K562 (cell line): Measurements from ENCODE around the gene SNRNP70. TPM values are rescaled to one million over a fixed set of nuclear protein-coding genes. Genes with fewer than 3 reads are reported as not detected.

Experiments
- ARID3B ChIP-seq: fragments of 250-450 bp; sonication (Bioruptor Pico); IDR thresholded peaks from 2 replicates; pipeline ENCODE4 v1.4.0; 2020; ENCODE audit warnings: borderline replicate concordance
- ETV1 ChIP-seq: fragments of 450-650 bp; conservative IDR thresholded peaks from 2 replicates; pipeline ENCODE4 v1.6.1; 2016; ENCODE audit warnings: missing genetic modification characterization, control low read depth, low read depth, missing compliant biosample characterization
- FOXP4 ChIP-seq: sonication (generic); formaldehyde crosslinking; IDR thresholded peaks from 2 replicates; pipeline ENCODE4 v1.8.0; 2022; ENCODE audit warnings: mild to moderate bottlenecking, missing genetic modification reagents, borderline replicate concordance
- GABPB1 ChIP-seq: sonication (generic); formaldehyde crosslinking; IDR thresholded peaks from 2 replicates; pipeline ENCODE4 v1.8.0; 2022; ENCODE audit warnings: mild to moderate bottlenecking, missing genetic modification reagents
- HDAC2 ChIP-seq: fragments of 450-650 bp; IDR thresholded peaks from 2 replicates; pipeline ENCODE4 v1.6.1; 2016; ENCODE audit warnings: mild to moderate bottlenecking
- HMGN3 ChIP-seq: IDR thresholded peaks from 2 replicates; pipeline ENCODE4 v1.6.1; 2011; ENCODE audit warnings: borderline replicate concordance, low read depth, mild to moderate bottlenecking, mixed read lengths, low read length; ENCODE audit not compliant: insufficient read length; ENCODE audit errors: extremely low read depth
- KHSRP ChIP-seq: fragments of 450-650 bp; IDR thresholded peaks from 2 replicates; pipeline ENCODE4 v1.6.1; 2017
- KLF10 ChIP-seq: fragments of 250-450 bp; sonication (Bioruptor Pico); IDR thresholded peaks from 2 replicates; pipeline ENCODE4 v1.6.1; 2021; ENCODE audit warnings: matching md5 sums
- LEF1 ChIP-seq: fragments of 450-650 bp; IDR thresholded peaks from 2 replicates; pipeline ENCODE4 v1.6.1; 2016; ENCODE audit warnings: mild to moderate bottlenecking
- NR2C2 ChIP-seq, 2 experiments: fragments of 200-800 bp in 1 of 2; sonication (Bioruptor generic) in 1 of 2; sonication (generic) in 1 of 2; formaldehyde crosslinking in 1 of 2; IDR thresholded peaks; 2 replicates each; pipeline versions ENCODE4 v1.6.1 to v1.8.0; 2016 to 2022; ENCODE audit warnings: mild to moderate bottlenecking in 1 of 2, missing compliant biosample characterization in 1 of 2, missing genetic modification characterization in 1 of 2, missing genetic modification reagents in 1 of 2
- SIN3B ChIP-seq: fragments of 450-650 bp; IDR thresholded peaks from 2 replicates; pipeline ENCODE4 v1.6.1; 2017; ENCODE audit warnings: low read depth, mild to moderate bottlenecking, moderate library complexity
- SLC30A9 ChIP-seq: fragments of 250-450 bp; sonication (Bioruptor Pico); IDR thresholded peaks from 2 replicates; pipeline ENCODE4 v1.8.0; 2022; ENCODE audit warnings: mild to moderate bottlenecking, moderate library complexity
- SP2 ChIP-seq: IDR thresholded peaks from 2 replicates; pipeline ENCODE4 v1.6.1; 2011; ENCODE audit warnings: mild to moderate bottlenecking, low read depth, low read length, moderate library complexity; ENCODE audit not compliant: poor library complexity, severe bottlenecking; ENCODE audit errors: extremely low read depth
- ZBTB17 ChIP-seq: fragments of 450-650 bp; formaldehyde crosslinking; IDR thresholded peaks from 2 replicates; pipeline ENCODE4 v1.4.0; 2020; ENCODE audit warnings: mild to moderate bottlenecking
- ZBTB7A ChIP-seq: IDR thresholded peaks from 2 replicates; pipeline ENCODE4 v1.6.1; 2011; ENCODE audit warnings: low read depth, mild to moderate bottlenecking, low read length, moderate library complexity, borderline replicate concordance; ENCODE audit not compliant: control insufficient read depth
- ZNF12 ChIP-seq: sonication (generic); formaldehyde crosslinking; IDR thresholded peaks from 2 replicates; pipeline ENCODE4 v1.4.0; 2020; ENCODE audit warnings: mild to moderate bottlenecking, missing genetic modification reagents
- ZNF146 ChIP-seq: IDR thresholded peaks from one replicate; pipeline ENCODE4 v1.6.1; 2018; ENCODE audit warnings: missing compliant biosample characterization; ENCODE audit not compliant: unreplicated experiment
- polyA plus RNA-seq, 8 experiments: library from polyadenylated mRNA; depleted of rRNA in 4 of 8; stranded (reverse) in 5 of 8; unstranded in 3 of 8; fragments of >200 nt; fragmentation: Nextera tagmentation in 2 of 8; fragmentation: Illumina TruSeq in 1 of 8; extraction: Ambion mirVana in 2 of 8; extraction: Trizol in 1 of 8; gene quantifications; 2 replicates each; pipeline versions ENCODE4 v1.2.1 to v1.2.3, GENCODE V29; 2011 to 2014; ENCODE audit warnings: inconsistent platforms in 1 of 8, missing spikeins in 1 of 8
- total RNA-seq, 7 experiments: library from RNA; depleted of rRNA in 6 of 7; stranded (reverse); fragments of >200 nt in 6 of 7; fragmentation: Illumina TruSeq in 2 of 7; extraction: Trizol in 2 of 7; gene quantifications; 2 replicates each; pipeline versions ENCODE4 v1.2.1 to v1.2.3, GENCODE V29; 2011 to 2021; ENCODE audit warnings: low replicate concordance in 1 of 7
- TF ChIP-seq, protein P1 (sequence below): sonication (generic); formaldehyde crosslinking; IDR thresholded peaks from 2 replicates; pipeline ENCODE4 v1.8.1; 2023; ENCODE audit warnings: mild to moderate bottlenecking, missing genetic modification reagents

The SNRNP70 gene
- total and polyA plus RNA-seq, 9 of the 15 experiments (the other 6 are each of a cell fraction or from before 2014, with no cell fraction given): 2.8 to 496 (median 136) TPM

DNA sequence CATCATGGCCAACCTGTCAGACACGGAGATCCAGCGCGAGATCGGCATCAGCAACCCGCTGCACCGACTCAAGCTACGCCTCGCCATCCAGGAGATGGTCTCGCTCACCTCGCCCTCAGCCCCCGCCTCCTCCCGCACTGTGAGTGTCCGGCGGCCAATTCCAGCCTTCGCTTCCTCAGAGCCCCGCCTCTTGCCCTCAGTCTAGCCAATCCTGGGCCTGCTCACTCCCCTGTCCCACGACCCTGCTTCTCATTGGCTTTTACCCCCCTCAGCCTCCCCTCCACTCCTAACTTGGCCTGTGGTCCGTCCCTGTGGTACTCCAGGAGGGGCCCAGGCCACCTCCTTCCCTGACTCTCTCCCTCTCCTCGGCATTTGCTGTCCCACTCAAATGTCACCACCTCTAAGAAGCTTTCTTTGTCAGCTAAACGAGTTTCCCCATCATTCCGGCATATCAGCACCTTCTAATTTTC lies 57.6 kb downstream of the SNRNP70 start (continued):
- TF ChIP-seq SIN3B: no peak
- TF ChIP-seq SLC30A9 (CRISPR knock-in tag): no peak
- TF ChIP-seq GABPB1 (CRISPR knock-in tag): peak; percentile 45; the same call in 1 of the 2 replicates
- TF ChIP-seq KLF10 (CRISPR knock-in tag): no peak
- TF ChIP-seq HMGN3: peak; percentile 56
- TF ChIP-seq ETV1 (tag): no peak
- TF ChIP-seq SP2: peak; percentile 56
- TF ChIP-seq, protein P1, sequence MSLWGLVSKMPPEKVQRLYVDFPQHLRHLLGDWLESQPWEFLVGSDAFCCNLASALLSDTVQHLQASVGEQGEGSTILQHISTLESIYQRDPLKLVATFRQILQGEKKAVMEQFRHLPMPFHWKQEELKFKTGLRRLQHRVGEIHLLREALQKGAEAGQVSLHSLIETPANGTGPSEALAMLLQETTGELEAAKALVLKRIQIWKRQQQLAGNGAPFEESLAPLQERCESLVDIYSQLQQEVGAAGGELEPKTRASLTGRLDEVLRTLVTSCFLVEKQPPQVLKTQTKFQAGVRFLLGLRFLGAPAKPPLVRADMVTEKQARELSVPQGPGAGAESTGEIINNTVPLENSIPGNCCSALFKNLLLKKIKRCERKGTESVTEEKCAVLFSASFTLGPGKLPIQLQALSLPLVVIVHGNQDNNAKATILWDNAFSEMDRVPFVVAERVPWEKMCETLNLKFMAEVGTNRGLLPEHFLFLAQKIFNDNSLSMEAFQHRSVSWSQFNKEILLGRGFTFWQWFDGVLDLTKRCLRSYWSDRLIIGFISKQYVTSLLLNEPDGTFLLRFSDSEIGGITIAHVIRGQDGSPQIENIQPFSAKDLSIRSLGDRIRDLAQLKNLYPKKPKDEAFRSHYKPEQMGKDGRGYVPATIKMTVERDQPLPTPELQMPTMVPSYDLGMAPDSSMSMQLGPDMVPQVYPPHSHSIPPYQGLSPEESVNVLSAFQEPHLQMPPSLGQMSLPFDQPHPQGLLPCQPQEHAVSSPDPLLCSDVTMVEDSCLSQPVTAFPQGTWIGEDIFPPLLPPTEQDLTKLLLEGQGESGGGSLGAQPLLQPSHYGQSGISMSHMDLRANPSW: no peak
- TF ChIP-seq ZNF12 (CRISPR knock-in tag): no peak
- no peak for TF ChIP-seq ZBTB17 (CRISPR knock-in tag)
- no peak for TF ChIP-seq KHSRP
- peak; percentile 41; the same call in 1 of the 2 replicates for TF ChIP-seq HDAC2
- no peak for TF ChIP-seq FOXP4 (CRISPR knock-in tag)
- no peak for TF ChIP-seq ZBTB7A
- TF ChIP-seq LEF1: no peak
- TF ChIP-seq ZNF146 (CRISPR knock-in tag): no peak
- TF ChIP-seq ARID3B: no peak
- no peak for TF ChIP-seq NR2C2 (CRISPR knock-in tag; IDR thresholded peaks at IDR 0.05)
- TF ChIP-seq NR2C2 (tag; IDR thresholded peaks at IDR 0.05): peak; percentile 69
